GM21737 (cell line): Measurements from ENCODE around the gene RENBP.
A peak's percentile ranks its signal among the peaks of the same experiment; 100 is the strongest.

Experiments used
- ATAC-seq: cut with Tn5 transposase; IDR thresholded peaks from one replicate; pipeline ENCODE4 v1.9.1; 2021; ENCODE audit warnings: mild to moderate bottlenecking, moderate library complexity; ENCODE audit not compliant: unreplicated experiment

The RENBP gene

DNA sequence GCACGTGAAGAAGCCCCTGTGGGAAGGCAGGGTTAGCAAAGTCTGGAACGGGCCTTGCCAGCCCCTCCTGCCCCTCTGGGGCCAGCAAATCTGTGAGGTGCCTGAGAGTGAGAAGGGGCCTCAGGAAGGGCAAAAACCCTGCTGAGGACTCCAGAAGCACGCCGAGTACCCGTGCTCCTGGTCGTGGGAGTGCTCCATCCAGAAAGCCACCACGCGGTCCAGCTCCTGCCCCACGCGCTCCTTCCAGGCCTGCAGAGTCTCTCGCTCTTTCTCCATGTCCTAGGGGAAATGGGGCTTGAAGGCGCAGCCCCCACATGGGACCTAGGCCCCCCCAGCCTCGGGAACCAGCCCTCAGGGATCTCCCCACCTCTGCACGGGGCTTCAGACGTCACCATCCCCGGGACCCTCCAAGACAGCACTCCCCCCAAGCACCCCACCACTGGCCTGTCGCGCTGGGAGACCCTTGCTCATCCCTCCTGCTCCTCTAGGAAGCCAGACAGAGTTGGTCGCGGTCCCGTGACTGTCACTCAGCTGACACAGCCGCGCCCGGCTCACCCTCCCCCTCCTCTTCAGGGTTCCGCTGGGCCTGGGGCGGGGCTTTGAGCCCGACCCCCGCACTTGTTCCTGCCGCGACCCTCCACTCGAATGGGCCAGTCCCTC lies at the start of gene RENBP:
Gene RENBP, minus strand, starts transcription at position 504 of the 660 bp plus-strand sequence. Its CDS starts 33 bp downstream, at position 471.
- ATAC-seq: no peak

DNA sequence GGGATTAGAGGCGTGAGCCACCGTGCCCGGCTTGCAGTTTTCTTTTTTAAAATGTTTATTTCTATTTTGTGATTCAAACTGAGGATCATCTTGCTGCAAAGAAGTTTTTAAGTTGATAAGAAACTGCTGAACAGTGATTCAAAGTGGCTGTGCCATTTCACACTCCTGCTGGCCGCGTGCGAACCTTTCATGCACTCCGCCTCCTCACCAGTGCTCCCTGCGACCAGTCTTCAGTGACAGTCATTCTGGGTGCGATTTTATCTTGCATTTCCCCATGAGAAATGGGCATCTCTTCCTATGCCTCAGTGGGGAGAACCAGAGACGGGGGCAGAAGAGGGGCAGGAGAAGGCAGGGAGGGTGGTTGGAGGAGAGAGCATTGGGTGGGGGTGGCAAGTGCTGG lies 49.5 kb upstream of the RENBP start:
- no peak for ATAC-seq

DNA sequence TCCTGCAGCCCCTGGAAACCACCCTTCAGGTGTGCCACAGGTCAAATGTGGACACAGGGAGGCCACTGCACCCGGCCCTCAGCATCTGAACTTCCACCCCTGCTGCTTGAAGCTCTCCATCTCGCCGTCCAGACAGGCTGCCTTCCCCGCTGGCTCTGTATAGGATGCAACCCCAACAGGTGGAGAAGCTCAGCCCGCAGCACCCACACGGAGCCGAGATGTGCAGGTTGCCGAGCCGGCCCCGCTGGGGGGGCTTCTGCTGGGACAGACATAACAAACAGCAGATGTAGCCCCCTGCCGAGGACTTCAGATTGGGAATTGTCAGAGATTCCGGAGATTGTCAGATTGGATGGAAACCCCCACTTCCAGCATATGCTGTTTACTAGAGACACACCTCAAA lies 48.6 kb upstream of the RENBP start:
- no peak for ATAC-seq

GRCh38 chrX:153992180-153992579 lies 47.7 kb upstream of the RENBP start:
- no peak for ATAC-seq

DNA sequence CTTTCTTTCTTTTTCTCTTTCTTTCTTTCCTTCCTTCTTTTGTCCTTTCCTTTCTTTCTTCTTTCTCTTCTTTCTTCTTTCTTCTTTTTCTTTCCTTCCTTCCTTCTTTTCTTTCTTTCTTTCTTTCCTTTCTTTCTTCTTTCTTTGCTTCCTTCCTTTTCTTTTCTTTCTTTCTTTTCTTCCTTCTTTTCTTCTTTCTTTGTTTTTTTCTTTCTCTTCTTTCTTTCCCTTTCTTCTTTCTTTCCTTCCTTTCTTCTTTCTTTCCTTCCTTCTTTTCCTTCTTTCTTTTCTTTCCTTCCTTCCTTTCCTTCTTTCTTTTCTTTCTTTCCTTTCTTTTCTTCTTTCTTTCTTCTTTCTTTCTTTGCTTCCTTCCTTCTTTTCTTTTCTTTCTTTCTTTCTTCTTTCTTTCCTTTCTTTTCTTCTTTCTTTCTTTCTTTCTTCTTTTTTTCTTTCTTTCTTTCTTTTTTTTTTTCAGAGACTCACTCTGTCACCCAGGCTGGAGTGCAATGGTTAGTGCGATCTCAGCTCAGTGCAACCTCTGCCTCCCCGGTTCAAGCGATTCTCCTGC lies 46.7 kb upstream of the RENBP start:
- ATAC-seq: no peak

GRCh38 chrX:153989973-153990655 lies 45.7 kb upstream of the RENBP start:
- no peak for ATAC-seq

DNA sequence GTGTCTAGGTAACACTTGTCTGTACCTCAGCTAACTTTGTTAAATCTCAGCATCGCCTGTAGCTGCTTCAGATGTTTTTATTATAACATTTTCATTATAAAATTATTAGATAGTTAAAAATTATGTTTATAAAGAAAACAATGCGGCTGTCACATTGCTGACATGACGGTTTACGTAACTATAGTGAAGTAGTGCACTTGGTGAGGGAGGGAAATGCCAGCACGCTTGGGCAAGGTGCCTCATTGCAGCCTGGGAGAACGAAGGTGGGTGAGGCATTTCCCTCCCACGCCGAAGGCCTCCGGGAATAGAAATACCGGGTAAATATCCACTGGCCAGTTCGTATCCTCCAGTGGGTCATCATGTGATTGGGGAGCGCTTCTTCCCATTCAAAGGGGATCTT lies 44.0 kb upstream of the RENBP start:
- ATAC-seq: no peak

- ATAC-seq: no peak
These were observed 40.1 kb upstream of the RENBP start for GRCh38 chrX:153984351-153985178.

- no peak for ATAC-seq
These were observed 38.9 kb upstream of the RENBP start for GRCh38 chrX:153983321-153983801.

GRCh38 chrX:153981771-153982533 lies 37.5 kb upstream of the RENBP start:
- no peak for ATAC-seq

DNA sequence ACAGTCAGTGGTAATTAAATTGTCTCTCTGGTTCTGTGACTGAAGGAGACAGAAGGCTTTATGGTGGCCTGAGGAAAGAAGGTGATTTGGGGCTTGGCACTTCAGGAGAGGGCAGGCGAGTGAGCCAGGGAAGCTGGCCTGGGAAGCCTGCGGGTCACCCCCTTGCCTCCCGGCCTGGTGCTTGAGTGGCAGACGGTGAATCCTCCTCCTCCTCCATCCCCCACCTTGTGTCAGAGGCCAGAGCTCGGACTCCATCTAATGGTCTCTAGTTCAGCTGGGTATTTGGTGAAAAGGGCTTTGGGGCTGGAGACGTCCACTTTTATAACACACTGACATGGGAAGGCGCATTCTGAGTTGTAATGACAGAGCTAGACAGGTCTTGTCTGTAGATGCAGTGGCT lies 36.8 kb upstream of the RENBP start:
- ATAC-seq: no peak

GRCh38 chrX:153980394-153980793 lies 36.0 kb upstream of the RENBP start:
- peak; percentile 46 for ATAC-seq

DNA sequence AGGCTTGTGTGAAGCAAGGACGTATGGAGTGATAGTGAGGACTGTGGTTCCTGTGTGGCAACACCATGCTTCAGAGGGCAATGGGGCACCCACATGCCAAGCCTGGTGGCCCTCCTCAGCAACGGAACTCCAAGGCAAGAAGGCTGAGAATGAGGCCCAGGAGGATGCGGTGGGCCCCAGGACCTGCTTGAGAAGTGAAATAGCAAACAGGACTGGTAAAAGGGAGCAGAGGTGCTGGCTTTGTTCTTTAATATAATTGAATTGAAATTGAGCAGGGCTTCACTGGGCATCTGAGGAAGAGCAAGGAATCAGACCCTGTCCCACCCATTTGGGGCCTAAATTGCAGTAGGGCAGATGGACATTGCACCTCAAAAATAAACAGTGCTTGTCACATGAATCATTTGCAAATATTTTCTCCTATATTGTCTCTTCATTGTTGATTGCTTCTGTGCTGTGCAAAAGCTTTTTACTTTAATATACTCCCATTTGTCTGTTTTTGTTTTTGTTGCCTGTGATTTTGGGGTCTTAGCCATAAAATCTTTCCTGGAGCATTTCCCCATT lies 30.4 kb upstream of the RENBP start:
- no peak for ATAC-seq

DNA sequence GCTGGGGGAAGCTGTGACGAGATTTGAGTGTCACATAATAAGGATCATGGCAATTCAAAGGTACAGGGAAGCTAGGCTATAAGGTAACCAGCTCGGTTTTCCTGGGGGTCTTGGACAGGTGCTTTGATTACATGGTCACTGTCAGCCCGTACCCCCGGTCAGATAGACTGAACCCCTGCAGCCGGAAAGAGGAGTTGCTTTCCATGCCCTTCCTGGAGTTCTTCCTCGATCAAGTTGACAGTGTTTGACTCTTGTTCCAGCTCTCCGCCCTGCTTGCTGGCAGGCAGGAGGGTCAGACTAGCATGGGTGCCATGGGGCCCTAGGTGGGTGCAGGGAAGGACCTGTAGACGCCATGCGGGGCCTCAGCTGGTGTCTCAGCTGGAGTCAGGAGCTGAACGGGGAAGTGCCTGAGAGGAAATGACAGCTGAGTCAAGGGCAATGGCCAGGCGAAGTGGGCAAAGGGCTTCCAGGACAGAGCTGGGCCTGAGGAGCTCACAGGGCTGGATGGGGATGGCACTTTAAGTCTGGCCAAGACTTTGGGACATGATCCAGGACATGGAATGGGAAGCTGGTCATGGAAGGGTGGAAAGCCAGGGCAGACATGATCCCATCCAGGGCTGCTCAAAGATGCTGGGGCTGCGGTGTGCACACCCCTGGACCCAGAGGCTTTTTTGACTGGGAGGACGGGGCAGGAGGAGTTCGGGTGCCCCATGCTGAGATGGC lies 29.7 kb upstream of the RENBP start:
- no peak for ATAC-seq

GRCh38 chrX:153973127-153974002 lies 28.9 kb upstream of the RENBP start:
- ATAC-seq: no peak

DNA sequence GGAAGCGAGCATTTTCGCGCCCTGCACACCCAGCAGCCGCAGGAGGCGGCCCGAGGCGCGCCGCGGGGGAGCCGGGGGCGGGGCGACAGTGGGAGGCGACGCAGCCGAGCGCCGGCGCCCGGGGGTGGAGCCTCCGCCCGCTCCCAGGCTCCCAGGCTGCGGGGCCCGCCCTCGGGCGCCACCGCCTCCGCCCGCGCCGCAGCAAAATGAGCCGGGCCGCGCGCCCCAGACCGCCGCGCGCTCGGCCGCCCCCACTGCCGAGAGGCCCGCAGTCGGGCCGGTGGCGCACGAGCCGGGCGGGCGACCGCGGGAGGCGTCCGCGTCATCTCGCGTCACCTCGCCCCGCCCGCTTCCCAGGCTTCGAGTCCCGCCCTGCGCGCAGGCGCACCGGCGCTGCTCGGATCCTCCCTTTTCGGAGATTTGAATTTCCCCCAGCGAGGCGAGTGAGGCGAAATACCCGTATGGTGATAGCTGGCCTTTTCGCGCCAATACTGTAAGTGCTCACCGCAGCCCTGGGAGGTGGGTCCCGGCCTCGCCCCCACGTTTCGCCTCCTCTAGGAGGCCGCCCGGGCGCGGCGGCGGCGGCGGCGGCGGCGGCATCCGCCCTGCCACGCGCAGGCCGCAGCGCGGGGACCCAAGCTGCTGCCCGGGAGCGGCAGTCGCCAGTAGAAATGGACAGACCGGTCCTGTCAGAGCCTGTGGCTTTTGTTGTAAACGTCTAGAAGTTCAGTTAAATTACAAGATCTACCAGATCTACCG lies 28.1 kb upstream of the RENBP start, which contains the start of gene TMEM187:
Gene TMEM187, plus strand, starts transcription at position 387 of the 759 bp plus-strand sequence. CDS start 9,309 bp downstream, outside the sequence.
- peak; percentile 44 for ATAC-seq

DNA sequence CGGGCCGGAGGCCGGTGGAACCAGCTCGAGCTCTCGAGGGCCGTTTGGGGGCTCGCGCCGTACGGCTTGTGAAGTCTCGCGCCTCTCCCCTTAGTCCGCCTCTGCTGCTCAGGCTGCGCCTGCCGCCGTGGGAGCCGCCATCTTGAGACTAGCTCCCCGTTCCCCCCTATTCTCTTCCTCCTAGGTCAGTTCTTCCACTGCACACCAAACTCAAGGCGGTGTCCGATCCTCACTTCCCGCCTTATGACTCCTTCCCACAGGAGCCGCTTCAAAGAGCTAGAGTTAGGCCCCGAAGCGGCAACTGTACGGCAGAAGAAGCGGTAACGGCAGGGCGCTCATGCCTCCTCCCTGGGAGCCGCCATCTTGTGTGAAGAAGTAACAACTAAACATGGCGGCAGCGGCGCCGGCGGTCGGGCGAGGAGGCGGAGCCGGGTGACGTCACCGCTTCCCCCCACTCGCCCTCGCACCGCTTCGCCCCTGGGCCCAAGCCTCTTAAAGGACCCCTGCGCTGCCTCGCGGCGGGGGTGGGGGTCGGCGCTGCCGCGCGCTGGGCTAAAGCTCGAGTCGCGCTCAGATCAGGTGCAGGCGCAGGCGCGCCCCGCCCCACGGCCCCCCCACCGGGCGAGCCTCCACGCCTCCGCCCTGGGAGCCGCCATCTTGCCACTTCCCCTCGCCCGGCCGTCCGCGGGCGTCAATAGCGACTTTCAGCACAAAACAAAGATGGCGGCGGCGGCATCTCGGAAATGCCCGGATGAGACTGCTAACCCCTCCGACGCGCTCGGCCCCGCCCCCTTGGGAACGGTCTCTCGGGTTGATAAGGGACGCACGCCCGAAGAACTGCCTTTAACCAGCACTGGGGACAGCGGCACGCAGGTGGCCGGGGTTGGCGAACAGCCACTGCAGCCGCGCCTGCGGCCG lies 27.3 kb upstream of the RENBP start, which contains the start of gene HCFC1:
Gene HCFC1, minus strand, starts transcription at position 369 of the 918 bp plus-strand sequence. CDS start 978 bp downstream, outside the sequence.
- peak; percentile 30 for ATAC-seq
